HG02973 (cell line): ENCODE data around the gene DUS3L.
"Not testable (repeated sequence)": the region's sequence is repeated elsewhere in the genome, so short reads cannot be mapped to it uniquely, and the experiment has no call there.

Source experiments
- ATAC-seq: cut with Tn5 transposase; IDR thresholded peaks from one replicate; pipeline ENCODE4 v1.9.1; 2021; ENCODE audit warnings: moderate library complexity; ENCODE audit not compliant: unreplicated experiment

The DUS3L gene

DNA sequence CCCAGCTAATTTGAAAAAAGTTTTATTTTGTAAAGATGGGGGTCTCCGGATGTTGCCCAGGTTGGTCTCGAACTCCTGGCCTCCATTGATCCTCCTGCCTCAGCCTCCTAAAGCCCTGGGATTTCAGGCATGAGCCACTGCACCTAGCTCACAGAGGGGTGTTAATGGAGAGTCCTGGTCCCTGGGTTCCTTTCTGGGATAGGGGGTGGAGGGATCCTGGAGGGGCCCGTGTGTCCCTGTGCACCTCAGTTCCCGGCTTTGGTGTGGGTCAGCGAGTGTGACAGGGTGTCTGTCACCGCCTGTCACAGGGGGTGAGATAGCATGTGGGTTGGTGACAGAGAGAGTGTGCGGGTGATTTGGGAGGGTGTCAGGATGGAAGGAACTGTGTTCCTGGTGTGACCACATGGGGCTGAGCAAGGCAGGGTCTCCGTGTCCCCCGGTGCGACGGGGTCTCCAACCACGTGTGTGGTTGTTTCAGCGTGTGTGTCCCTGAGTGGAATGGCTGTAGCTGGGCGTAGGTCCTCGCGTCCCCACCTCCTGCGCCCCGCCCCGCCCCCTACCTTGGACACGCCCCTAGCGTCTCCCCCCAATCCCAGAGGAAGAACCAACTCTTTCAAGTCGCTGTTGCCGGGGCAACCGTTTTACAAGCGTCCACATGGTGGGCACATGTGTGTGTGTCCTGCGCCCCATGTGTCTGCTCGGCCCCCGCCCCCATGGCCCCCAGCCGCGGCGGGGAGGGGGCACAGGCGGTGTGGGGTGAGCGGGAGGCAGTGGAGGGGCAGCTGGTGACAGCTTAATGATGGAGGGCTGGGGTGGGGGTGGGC is 11.0 kb upstream of the DUS3L start:
- no peak for ATAC-seq

DNA sequence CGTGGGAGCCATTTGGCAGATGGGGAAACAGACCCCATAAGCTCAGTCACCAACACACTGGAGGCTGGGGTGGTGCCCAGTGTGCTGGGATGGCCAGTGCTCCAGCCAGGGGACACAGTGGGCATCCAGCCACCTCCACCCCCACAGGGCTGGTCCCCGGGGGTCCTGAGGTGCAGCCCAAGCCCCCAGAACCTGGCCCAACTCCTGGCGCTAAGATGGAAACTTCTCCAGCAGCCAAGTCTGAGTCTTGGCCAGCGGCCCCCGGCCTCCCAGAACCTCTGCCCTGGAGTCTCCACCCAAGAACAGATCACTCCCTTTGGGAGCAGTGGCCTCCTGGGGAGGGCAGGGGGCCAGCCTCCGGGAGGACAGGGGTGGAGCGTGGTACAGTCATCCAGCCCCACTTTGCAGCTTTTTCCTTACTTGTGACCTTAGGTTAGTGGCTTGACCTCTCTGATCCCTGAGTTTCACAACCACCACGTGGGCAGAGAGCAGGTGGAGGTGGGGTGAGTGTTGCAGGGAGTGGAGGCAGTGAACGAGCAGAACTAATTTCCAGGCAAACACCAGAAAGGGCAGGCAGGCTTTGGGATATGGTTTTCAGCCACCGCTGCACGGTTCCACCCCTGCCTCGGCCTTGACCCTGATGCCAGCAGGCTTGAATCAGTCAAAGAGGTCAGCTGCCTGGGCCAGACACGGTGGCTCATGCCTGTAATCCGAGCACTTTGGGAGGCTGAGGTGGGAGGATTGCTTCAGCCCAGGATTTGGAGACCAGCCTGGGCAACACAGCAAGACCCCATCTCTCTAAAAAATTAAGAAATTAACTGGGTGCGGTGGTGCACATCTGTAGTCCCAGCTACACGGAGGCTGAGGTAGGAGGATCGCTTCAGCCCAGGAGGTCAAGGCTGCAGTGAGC is 9.7 kb upstream of the DUS3L start:
- no peak for ATAC-seq

DNA sequence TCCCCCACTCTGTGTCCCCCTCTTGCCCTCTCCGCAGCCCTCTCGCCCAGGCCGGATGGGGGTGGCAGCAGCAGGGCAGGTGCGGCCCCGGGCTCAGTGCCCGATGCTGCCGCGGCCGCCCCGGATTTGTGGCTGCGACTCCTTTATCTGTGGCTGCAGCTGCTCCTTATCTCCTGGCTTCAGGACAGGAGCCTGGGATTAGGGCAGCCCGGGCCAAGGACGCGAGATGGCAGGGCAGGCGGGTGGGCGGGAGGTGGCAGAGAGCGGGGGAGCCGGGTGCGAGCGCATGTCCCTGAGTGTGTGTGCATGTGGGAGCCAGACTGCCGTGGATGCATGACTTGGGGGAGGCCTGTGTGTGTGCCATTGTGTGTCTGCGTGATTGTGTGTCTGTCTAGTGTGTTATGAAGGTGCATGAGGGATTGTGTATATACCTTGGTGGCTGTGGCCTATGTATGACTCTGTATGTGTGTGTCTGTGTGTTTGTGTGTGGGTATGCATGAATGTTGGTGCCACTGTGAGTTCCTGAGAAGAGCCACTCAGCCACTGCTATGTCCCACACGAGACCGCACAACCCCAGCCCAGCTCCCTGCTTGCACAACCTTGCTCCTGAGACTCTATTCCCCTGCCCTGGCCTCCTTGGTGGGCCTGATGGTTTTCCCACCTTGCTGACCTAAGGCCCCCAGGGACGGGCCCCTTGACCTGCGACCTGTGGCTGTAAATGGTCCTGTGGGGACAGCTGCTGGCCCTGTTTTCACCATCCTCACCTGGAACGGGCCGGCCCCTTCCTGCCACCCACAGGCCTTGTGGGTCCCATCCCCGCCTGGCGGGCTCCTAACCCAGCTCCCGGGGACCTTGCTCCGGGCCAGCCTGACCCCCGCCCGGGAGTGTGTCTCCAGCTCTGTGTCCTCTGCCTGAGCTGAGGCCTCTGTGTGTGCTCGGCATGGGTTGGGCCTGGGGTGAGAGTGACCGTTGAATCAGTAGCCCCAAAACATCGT is 8.6 kb upstream of the DUS3L start:
- ATAC-seq, result no peak

DNA sequence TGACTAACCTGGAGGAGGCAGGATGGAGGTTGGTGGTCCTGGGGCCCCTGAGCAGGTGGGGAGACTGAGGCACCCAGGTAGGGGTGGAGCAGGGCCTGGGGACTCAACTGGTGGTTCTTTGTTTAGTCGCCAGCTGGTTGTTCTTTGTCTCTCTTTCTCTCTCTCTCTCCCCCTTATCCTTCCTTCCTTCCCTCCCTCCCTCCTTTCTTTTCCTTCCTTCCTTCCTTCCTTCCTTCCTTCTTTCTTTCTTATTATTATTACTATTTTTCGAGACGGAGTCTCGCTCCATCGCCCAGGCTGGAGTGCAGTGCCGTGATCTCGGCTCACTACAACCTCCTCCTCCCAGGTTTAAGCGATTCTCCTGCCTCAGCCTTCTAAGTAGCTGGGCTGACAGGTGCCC is 7.3 kb upstream of the DUS3L start:
- ATAC-seq, result no peak

DNA sequence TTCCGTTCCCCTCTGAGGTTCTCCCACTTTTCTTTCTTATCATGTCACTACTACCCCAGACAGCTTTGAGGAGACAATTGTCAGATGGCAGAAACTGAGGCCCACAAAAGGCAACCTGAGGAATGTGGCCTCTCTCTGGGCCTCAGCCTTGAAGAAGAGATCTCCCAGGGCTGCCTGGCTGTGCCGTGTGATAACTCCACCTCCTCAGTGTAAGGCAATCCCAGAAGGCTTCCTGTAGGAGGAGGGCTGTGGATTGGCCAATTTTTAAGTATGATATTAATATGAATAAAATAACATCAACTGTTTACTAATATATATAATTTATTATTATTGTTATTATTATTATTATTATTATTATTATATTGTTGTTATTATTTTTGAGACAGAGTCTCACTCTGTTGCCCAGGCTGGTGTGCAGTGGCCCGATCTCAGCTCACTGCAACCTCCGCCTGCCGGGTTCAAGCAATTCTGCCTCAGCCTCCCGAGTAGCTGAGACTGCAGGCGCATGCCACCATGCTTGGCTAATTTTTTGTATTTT is 4.5 kb upstream of the DUS3L start:
- ATAC-seq, result no peak

DNA sequence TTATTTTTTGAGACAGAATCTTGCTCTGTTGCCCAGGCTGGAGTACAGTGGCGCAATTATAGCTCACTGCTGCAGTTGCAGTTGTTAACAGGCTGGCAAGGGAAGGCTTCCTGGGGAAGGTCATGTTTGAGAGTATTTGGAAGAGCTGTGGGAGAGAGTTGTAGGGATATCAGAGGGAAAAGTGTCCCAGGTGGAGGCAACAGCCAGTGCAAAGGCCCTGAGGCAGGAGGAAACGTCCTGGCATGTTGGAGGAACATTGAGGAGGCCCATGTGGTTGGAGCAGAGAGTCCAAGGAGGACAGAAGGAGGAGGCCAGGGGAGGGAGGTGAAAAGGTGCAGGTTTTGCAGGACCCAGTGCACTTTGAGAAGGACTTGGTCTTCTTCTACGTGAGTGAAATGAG is 2.2 kb upstream of the DUS3L start:
- ATAC-seq, result no peak

DNA sequence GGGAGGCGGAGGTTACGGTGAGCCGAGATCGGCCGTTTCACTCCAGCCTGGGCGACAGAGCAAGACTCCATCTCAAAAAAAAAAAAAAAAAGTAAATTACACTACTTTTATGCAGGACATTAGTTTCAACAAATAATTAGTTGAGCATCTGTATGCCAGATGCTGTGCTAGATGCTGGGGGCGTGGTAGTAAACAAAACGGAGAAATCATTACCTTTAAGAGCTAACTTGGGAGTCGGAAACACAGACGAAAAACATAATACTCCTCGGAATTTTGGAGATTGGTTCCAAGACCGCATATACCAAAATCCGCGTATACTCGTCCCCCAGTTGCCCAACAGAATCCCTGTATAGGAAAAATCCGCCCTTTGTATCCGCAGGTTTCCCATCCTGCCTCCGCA is 1.3 kb upstream of the DUS3L start:
- ATAC-seq, result no peak

DNA sequence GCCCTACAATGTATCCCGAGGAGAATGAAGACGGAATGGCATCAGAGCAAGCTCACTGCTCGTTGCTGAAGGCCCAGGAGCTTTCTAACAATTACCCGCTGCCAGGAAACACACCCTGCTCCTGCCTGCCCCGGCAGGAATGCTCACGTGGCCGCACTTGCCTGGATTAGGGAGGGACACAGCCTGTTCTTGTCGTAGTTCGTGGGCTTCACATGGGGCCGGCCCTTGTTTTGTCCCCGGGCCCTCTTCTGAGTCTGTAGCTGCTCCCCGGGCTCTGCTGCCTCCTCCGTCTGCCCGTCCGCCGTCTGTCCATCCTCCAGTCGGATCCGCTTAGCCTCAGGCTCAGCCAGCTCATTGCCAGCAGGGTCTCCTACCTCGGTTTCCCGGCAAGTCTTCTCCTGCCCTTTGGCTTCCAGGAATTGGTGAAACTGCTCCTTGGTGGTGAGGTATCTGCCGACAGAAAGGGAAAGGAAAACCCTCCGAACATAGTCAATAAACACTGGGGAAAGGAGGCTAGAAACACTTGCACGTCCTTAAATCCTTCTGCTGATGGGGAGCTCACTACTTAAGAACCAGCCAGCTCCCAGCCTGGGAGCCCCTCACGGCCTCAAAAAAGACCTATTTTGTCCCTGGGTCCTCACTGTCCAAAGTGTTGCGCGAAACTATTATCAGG is 941 bp downstream of the DUS3L start:
- no peak for ATAC-seq

DNA sequence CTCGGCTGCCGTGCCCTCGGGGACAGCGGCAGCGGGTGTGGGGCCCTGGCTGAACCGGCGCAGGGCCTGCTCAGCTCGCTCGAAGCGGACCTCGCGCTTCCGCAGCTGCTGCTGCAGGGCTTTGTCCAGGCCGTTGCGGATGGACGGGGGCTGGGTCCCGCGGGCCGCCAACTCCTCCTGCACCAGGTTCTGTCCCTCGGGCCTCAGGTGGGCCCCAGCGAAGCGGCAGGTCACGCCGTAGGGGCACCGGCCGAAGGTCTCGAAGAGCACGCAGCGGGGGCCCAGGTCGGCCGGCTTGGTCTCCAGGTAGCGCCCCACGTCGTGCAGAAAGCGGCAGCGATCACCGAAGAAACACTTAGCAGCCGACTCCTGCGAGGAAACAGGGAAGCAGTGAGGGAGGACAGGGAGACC is 1.6 kb downstream of the DUS3L start:
- no peak for ATAC-seq

DNA sequence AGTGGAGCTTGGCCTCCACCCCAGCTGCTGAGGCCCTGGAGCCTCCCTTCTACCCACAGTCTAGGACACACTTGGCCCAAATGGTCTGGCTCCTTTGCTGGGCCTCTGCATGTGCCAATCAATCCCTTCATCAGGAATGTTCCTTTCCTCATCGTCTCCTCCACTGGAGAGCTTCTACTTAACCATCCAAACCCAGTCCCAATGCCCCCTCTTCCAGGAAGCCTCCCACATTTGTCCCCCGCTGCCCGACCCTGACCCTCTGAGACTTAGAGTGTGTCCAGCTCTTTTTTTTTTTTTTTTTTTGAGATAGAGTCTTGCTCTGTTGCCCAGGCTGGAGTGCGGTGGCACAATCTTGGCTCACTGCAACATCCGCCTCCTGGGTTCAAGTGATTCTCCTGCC is 2.5 kb downstream of the DUS3L start:
- no peak for ATAC-seq

DNA sequence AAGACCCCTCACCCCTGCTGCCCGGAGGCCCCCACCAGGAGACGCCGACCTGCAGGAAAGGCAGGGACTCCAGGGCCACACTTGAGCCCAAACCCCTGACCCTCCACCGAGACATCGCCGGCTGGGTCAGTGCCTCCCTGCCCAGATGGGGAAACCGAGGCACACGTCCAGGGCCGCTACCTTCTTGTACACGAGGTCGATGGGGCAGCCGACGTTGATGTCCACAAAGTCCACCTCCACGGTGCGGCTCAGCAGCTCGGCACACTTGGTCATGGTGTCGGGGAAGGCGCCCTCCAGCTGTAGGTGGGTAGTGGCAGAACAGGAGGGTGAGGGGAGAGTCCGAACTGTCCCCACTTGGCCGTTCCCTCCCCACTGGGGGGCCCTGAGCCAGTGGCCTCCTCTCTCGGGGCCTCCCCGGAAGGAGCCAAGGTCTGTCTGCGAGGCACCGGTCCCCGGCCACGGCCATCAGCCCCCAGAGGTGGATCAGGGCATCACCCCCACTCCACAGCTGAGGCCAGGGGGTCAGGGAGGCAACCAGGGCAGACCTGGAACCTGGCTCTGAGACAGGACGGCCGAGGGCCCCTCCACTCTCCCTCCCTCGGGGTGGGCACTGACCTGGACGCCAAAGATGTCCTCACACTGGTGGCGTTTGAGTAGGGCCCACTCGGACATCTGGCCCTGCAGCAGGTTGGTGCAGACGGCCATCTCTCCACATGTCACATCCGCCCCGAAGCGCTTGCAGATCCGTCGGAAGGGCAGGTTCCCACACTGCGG is 3.4 kb downstream of the DUS3L start:
- no peak for ATAC-seq

DNA sequence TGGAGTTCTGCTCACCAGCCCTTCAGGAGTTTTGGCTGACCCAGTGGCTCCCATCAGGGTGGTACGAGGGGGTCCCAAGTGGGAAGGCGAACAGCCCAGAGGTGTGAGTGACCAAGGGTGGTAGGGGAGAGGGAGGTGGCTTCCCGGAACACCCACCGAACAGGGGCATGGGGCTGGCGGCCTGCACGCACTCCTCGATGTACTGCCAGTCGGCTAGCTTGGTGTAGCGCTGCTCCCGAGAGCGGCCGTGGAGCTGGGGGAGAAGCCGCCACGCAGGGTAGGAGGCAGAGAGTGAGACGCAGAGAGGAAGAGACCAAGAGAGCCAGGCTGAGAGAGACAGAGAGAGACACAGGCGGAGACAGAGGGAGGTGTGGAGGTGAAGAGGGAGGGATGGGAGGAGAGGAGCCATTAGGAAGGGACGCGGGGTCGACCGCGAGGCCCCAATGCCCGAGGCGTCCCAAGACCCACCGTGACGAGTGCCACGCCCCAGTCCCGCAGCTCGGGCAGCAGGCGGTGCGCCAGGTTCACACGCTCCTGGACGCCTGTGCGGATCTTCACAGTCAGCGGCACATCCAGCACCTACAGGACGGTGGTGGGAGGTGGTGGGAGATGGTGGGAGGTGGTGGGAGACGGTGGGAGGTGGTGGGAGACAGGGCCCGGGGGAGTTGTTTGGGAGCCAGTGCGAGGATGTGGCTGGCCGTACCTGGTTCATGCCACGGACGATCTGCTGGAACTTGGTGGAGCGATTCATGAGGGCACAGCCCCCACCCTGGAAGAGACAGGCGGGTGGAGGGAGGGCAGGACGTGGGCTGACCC is 4.2 kb downstream of the DUS3L start:
- no peak for ATAC-seq

DNA sequence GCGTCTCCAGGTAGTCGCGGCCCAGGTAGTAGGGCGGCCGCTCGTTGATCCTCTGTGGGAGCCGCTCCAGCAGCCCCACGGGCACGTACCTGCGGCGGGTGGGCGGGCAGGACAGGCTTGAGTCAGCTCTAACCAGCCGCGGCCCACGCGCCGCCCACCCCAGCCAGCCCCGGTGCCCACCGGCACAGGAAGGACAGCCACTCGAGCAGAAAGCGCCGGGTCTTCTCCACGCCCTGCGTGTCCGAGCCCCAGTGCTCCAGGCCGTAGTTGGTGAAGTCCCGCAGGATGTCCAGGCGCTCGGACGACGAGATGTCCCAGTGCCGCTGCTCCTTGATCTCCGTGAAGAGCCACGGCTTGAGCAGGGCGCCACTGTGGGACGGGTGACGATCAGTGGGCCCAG is 5.5 kb downstream of the DUS3L start:
- ATAC-seq, result no peak

DNA sequence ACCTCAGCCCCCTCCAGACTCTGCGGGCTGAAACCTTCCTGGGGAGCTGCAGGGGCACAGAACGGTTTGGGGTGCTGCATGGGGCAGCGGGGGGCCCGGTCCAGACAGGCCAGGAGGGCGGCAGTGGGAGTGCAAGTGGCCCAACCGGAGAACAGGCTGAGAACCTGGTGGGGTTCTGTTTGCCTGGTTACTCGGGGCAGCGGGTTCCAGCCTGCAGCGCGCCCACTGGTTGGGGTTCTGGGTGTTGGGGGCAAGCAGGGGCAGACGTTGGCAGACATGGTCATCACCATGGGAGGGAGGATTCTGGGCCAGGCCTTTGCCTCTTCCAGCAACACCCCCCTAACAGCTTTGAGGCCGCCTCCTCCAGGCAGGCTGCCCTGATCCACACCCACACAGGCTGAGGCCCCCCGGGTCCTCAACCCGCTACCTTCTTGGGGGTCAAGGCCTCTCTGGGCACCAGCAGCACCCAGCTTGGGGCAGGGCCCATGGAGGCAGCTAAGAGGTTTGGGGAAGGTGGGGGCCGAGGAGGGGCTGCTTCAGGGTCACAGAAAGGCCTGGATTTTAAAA is 6.3 kb downstream of the DUS3L start, which contains the start of gene PRR22:
Gene PRR22, minus strand, starts transcription at position 166 of the 567 bp plus-strand sequence. Its CDS starts 86 bp downstream, at position 80.
- ATAC-seq, result no peak

DNA sequence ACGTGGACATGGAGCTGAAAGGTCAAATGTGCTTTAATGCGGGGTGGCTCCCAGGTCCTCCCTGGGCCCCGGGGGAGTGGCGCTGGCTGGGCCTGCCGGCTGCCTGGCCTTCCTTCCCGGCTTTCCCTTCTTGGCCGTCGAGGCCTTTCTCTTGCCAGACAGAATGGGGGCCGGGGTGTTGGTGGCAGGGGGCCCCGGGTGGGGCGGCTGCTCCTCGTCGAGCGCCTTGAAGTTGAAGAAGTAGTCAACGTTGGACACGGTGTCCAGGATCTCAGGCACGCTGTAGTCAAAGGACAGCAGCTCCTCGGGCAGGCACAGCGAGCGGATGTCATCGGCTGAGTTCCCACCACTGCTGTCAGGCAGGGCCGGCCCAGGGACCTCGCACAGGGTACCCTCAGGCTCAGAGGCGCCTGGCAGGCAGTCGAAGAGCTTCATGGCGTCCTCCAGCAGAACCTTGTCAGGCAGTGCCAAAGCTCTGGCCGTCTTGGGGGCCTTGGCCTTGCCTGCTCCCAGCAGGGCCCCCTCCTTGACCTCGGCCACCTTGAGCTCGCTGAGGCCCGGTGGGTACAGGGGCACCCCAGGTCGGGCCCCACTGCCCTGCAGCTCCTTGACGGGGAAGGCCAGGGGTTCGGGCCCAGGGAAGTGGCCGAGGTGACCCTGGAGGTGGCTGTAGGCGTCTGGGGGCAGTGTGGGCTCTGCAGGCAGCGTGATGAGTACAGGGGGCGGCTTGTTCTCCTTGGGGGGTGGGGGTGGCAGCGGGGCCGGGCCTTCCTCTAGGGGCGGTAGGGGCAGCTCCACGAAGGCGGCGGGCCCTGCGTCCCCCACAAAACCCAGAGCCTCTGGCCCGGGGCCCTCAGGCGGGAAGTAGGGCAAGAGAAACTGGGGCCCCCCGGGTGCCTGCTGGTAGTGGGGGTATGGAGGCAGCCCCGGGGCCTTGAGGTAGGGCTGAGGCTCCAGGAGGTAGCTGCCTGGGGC is 7.7 kb downstream of the DUS3L start:
- ATAC-seq, result no peak

DNA sequence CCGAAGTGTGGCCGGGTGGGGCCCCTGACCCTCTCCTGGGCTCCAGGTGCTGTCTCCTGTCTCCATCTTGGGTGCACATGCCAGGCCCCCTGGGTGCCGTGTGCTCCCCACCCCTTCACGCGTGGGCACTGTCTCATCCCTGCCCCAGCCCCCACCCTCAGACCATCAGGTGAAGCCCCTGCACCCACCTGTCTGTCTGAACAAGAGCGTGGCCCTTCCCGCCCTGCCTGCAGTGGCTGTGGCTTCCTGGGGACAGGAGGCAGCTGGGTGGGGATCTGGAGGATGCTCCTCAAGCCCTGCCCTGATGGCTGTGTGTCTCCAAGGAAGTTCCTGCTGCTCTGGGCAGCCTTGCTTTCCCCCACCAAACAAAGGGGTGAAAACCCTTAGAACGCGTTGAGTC is 8.6 kb downstream of the DUS3L start:
- ATAC-seq, result no peak

DNA sequence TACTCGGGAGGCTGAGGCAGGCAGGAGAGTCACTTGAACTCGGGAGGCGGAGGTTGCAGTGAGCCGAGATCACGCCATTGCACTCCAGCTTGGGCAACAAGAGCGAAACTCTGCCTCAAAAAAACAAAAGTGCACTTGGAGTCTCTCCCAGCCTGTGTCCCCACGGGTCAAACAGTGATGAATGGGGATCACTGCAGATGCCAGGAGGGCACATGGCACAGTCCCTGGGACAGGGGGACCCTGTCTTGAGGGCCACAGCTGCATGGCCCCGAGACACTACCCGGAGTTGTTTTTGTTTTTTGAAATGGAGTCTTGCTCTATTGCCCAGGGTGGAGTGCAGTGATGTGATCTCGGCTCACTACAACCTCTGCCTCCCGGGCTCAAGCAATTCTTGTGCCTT is 10.0 kb downstream of the DUS3L start:
- not testable (repeated sequence) for ATAC-seq
